ENCODE results near the gene ZNF565.
"Not testable (repeated sequence)": the region's sequence is repeated elsewhere in the genome, so short reads cannot be mapped to it uniquely, and the experiment has no call there.

Gene ZNF565

DNA sequence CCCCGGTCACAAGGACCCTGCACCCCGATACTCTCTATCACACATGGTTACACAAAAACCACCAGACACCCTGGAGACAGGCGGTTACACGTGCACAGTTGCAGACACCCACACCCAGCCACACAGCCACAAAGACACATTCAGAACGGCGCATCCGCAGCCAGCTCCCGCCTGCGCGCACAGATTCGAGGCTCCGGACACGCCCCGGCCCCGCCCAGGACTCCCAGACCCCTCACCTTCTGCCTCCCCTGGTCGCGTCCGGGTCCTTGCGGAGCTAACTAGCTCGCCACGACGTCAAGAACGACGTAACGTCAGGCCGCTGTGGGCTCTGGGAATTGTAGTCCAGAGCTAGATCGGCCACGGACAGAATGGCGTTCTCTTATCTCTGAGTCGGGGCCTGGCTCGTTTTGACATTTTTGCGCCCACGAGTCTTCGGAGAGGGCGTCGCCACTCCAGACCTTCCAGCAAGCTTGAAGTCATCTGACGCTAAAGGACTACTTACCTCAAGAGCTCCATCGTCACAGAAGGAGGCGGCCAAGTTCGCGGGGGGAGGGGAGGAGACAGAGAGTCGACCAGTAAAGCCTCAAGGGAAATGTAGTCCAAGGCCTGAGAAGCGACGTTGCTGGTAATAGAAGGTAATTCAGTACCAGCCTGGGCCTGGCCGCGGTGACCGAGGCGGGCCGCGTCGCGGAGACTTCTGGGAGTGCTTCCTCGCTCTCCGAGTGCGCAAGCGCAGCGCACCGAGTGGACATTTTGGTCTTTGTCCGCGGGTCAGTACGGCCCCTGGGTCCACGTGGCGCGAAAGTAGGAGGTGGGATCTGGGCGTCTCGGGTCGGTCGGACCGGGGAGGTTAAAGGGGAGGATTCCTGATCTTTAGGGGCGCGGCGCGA, at the start of gene ZNF565, which contains the start of gene ZNF146:
Gene ZNF565, minus strand, starts transcription at position 280 of the 890 bp plus-strand sequence. CDS start 12,680 bp downstream, outside the sequence.
Gene ZNF146, plus strand, starts transcription at position 721 of the 890 bp plus-strand sequence. CDS start 21,335 bp downstream, outside the sequence.
- peak; percentile 97 for DNase-seq

DNA sequence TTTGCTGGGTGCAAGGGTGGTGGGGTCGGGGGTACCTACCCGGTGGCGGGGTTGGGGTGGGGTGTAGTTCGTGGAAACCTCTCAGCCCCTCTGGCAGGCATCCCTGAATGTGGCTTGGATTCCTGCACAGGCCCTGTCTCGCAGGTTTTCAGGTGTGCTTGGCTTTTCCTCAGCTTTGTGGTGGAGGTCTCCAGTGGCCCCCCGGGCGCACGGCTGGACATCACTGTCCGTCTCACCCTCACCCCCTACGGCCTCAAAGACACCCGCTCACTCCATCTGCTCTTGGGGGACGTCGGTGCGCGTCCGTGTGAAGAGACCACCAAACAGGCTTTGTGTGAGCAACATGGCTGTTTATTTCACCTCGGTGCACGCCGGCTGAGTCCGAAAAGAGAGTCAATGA, 44.7 kb upstream of the ZNF565 start:
- DNase-seq: no peak

DNA sequence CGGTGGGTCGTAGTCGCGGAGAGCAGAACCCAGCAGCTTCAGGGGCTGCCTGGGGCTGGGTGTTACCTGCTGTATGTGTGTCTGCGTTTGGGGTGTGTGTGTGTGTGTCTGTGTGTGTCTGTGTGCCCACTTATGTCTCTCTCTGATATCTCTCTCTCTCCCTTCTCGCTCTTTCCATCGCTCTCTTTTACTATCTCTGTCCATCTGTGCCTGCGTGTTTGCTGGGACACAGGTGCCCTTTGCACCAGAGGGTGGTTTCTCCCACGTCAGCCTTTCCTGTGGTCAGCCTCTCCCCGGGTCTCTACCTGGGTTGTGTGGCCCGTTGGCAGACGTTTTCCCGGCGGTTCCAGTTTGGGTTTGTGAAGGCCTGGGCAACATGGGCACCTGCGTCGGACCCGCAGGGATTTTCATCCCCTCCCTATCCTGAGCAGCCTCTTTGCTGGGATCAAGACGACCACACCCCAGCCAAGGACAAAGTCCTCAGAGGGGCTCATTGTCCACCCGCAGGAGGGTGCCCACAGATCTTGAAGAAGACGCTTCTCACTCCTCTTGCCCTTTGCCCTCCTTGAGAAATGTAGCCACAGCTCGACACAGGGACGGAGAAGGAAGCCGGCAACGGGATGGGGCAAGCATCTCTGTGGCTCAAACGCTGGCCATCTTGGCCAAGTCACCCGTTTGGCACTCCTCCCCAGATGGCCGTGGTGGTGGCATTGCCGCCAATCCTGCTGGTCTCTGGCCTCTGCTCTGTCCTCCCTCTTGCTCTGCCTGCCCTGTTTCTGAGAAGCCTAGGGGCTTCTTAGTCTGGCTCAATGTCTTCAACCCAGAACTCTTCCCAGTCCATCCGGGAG, 43.8 kb upstream of the ZNF565 start:
- no peak for DNase-seq

DNA sequence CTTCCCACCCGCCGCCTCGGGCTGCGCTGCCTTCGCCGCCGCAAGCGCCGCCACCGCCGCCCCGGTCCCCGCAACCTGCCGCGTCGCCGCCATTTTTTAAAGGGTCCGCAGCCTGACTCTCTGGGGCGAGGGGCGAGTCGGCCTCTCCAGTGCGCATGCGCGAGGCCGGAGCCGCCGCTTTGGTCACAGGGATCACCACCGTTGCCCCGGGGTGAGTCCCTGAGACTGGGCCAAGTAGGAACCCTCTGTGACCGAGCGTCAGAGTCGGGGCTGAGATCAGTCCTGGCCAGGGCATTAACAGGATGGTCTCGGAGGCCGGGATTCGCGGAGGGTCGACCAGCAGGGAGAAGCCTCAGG, 43.0 kb upstream of the ZNF565 start:
- DNase-seq: peak; percentile 33

DNA sequence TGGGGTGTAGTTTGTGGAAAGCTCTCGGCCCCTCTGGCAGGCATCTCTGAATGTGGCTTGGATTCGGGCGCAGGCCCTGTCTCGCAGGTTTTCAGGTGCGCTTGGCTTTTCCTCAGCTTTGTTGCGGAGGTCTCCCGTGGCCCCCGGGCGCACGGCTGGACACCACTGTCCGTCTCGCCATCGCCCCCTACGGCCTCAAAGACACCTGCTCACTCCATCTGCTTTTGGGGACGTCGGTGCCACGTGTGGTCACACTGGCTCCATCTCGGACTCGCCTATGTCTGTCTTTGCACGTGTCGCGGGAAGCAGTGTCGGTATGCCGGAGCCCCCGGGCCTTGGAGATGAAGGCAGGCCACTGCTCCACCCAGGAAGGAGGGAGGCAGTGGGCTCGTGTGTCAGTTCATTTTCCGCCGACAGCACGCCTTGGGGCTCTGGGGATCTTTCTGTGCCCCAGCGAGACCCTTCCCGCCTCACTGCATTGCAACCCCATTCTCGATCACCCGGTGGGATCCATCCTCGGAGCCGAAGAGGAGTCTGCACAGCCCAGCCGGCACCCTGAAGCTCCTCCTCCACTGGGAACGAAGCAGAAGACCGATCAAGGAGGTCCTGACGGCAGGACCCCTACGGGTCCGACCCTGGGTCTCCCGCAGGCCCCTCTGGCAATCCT, 42.5 kb upstream of the ZNF565 start:
- no peak for DNase-seq

DNA sequence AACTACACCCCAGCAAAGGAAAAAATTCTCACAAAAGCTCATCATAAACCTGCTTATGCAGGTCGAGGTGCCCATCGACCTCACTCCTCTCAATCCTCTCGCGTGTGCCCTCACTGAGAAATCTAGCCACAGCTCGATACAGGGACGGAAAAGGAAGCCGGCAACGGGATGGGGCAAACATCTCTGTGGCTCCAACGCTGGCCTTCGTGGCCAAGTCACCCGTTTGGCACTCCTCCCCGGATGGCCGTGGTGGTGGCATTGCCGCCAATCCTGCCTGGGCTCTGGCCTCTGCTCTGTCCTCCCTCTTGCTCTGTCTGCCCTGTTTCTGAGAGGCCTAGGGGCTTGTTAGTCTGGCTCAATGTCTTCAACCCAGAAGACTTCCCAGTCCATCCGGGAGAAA, 41.6 kb upstream of the ZNF565 start:
- DNase-seq: no peak

DNA sequence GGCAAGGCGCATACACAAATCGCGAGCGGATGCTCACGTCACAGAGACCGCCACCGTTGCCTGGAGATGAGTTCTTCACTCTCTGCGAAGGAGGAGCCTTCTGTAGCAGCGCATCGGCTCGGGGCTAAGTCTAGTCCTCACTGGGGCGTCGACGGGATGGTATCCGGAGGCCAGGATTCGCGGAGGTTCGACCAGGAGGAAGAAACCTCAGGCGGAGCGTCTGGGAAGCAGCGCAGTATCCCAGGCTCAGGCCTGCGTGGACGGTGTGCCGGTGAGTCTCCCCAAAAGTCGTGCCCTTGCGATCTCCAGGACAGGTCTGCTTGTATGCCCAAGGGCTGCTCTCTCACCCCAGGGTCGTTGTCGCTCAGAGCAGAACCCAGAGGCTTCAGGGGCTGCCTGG, 40.9 kb upstream of the ZNF565 start:
- no peak for DNase-seq

DNA sequence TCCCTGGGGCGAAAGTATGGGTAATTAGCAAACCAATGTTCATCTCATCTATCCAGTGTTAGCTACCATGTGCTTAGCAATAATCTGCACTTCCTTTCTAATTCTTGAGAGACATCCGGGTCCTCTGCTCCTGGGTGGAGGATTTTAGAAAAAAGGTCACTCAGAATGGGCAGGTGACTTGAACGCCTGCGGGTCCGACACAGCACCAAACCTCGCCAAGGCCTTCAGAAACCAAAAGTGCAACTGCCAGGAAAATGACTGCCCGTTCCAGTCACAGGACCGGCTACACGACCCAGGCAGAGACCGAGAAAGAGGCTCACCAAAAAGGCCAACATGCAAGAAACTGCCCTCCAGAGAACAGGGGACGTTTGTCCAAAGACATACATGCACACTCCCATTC, 40.4 kb upstream of the ZNF565 start:
- DNase-seq: no peak

DNA sequence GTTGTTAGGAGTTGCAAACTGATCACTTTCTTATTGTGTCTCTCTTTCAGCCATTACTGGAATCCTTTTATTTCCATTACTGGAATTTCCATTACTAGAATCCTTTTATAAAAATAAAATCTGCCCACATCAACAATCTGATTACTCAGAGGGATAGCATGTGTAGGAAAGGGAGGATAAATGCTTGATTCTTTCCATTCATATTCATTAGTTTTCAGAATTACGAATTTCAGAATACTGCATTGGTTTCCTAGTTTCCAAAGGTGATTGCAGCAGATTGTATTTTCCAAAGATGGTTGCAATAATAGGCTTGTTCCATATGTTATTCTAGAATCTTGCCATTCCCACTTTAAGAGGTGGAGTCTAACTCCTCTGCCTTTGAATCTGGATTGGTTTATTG, 37.6 kb upstream of the ZNF565 start:
- DNase-seq: no peak

DNA sequence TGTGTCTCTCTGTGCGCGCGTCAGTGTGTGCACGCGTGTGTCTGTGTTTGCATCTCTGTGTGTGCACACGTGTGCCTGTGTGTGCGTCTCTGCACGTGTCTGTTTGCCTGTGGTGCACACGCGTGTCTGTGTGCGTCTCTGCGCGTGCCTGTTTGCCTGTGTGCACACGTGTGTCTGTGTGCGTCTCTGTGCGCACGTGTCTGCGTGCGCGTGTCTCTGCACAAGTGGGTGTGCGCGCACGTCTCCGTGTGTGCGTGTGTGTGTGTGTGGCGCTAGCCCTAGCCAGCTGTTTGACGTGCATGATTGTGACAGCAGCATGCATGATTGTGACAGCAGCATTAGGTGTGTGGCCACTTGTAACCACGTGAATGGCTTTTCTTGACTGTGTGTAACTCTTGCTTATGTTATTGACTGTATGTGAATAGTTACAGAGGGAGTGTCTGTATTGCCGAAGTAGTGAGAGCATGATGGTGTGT, 31.6 kb upstream of the ZNF565 start:
- DNase-seq: no peak

DNA sequence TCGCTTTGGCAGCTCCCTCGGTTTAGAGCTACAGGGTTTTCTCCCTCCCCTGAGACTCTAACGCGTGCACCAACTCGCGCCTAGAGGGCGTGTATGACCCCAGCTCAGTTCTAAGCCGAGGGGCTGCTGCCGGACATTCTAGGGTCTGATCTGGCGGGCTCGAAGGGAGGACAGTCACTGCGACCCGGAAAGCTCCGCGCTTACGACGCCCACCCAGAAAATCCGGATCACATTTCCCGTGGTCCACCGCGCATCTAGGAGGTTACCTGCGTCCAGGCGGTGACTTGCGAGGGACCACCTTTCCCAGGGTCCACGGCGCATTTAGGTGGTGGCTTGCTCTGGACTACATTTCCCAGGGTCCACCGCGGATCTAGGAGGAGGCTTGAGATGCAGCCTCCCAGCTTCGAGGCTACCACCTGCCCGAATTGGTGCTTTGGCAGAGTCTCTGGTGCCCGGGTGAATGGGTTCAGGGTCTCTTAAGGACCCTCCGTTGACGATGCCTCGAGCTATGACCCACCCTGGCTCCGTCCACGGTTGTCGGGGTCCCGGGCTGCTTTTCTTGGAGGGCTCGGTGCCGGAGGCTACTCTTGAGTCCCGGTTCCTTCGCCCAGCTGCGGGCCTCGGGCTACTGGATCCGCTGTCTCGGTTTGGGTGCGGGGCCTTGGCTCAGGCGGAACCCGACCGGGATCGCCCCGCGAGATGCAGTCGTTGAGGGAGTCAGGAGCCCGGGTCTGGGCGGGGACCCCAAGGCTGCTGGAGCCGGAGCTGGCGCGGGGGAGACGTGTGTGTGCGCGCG, 30.9 kb upstream of the ZNF565 start:
- DNase-seq: peak; percentile 40

DNA sequence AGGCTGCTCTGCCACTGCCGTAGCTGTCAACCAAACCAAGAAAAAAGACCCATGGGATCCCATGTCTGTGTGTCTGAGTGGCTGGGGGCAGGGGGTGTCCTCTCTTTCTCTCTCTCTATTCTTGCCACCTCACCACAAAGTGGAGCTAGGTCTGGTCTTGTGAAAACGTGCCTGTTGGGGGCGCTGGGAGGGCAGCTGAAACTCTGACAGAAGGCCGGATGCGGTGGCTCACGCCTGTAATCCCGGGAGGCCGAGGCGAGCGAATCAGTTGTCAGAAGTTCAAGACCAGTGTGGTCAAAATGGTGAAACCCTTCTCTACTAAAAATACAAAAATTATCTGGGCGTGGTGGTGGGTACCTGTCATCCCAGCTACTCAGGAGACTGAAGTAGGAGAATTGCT, 29.6 kb upstream of the ZNF565 start:
- no peak for DNase-seq

DNA sequence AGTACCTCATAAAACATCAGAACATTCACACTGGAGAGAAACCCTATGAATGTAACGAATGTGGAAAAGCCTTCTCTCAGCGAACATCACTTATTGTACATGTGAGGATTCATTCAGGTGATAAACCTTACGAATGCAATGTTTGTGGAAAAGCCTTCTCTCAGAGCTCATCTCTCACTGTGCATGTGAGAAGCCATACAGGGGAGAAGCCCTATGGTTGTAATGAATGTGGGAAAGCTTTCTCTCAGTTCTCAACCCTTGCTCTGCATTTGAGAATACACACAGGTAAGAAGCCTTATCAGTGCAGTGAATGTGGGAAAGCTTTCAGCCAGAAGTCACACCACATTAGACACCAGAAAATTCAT, 22.5 kb upstream of the ZNF565 start:
- no peak for DNase-seq

DNA sequence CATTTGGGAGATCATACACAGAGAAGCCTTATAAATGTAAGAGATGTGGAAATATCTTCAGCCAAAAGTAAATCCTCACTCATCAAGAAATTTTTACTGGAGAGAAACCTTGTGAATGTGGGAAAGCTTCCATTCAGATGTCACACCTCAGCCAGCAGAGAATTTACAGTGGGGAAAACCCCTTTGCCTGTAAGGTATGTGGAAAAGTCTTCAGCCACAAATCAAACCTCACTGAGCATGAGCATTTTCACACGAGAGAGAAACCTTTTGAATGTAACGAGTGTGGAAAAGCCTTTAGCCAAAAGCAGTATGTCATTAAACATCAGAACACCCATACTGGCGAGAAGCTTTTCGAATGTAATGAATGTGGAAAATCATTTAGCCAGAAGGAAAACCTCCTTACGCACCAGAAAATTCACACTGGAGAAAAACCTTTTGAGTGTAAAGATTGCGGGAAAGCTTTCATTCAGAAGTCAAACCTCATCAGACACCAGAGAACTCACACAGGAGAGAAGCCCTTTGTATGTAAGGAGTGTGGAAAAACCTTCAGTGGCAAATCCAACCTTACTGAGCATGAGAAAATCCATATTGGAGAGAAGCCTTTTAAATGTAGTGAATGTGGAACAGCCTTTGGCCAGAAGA, 22.0 kb upstream of the ZNF565 start:
- no peak for DNase-seq

DNA sequence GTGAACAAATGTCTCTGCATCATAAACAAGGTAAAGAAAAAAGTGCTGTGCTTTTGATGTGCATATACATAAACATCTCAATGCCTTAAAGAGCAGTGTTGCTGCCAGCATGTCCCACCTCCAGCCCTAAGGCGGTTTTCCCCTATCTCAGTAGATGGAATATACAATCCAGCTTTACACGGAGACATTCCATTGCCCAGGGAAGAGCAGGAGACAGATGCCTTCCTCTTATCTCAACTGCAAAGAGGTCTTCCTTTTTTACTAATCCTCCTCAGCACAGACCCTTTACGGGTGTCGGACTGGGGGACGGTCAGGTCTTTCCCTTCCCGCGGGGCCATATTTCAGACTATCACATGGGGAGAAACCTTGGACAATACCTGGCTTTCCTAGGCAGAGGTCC, 19.2 kb upstream of the ZNF565 start:
- not testable (repeated sequence) for DNase-seq

DNA sequence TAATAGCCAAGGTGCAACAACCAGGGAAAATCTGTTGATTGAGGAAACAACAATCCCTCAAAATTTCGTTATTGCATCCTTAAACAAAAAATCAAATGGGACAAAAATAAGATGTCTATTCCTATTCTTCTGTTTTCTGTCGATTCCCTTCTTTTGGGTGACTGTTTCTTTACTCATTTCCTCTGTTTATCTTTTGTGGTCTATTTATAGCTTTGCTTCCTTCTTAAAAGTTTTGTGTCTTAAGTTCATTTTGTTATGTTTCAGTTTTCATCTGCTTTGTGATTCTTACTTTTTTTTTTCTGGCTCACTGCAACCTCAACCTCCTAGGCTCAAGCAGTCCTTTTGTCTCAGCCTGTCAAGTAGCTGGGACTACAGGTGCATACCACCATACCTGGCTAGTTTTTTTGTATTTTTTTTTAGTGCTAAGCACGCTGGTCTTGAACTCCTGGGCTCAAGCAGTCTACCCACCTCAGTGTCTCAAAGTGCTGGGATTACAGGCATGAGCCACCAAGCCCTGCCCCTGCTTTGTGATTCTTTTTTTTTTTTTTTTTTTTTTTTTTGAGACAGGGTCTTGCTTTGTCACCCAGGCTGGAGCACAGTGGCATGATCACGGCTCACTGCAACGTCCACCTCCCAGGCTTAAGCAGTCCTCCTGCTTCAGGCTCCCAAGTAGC, 10.9 kb upstream of the ZNF565 start:
- no peak for DNase-seq

DNA sequence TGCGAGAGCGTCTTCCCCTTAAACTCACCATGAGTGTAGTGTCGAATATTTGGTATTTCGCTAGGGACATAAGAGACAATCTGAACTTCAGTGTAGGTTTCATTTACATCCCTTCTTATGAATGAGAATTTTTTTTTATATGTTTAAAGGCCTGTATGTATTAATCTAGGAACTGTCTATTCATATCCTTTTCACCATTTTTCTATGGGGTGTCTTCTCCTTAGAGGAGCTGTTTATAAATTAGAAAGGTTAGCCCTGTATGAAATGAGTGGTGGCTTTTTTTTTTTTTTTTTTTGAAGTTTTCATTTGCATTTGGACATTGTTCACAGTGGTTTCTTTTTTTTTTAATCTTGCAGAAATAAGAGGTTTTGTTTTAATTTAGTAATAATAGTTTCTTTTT, 8.0 kb upstream of the ZNF565 start:
- no peak for DNase-seq

DNA sequence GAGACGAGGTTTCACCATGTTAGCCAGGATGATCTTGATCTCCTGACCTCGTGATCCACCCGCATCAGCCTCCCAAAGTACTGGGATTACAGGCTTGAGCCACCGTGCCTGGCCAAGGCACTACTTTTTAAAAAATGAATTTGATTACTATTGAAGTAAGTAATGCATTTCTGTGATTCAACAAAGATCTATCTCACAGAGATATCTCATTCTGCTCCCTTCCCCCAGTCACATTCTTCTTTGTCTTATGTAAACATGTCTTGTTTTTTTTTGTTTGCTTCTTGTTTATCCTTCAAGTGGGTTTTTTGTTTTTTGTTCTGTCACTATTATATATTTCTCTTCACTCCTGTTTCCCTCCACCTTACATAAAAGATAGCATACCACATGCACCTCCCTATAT, 7.0 kb upstream of the ZNF565 start:
- DNase-seq: no peak

DNA sequence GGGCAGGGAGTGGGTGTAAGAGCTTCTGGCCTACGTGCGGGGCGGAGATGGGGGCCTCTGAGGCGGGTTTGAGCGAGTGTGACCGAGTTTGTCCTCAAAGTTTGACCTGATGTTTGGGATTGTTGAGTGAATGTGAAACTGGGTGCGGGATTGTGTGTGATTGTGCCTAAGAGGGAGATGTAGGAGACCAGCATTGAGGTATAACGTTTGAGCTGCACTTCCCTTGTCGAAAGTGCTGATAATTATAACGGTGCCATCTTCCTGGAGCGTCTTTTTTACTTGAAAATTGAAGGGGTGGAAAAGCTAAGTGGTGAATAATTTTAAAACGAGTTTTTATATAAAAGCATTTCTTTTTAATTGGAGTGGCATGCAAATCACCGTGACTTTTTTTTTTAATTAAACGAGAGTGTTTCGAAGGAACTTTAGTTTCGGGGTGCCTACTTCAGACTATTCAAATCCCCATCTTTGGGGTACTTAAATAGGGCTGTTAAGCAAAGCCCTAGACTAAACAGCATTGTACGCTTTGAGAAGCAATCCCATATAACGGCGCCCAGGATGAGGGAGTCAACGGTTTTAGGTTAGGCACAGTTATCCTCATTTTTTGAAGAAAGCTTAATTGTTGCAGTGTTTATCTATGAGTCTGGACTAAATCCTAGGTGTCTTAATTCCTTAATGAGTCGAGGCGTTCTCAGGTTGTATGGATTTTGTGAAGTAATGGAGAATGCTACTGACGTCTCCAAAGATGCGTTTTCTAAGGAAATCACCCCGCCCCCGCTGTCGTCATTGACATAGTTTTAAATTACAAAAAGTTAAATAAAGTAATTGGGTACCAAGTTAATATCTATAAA, 1.0 kb upstream of the ZNF565 start:
- no peak for DNase-seq

DNA sequence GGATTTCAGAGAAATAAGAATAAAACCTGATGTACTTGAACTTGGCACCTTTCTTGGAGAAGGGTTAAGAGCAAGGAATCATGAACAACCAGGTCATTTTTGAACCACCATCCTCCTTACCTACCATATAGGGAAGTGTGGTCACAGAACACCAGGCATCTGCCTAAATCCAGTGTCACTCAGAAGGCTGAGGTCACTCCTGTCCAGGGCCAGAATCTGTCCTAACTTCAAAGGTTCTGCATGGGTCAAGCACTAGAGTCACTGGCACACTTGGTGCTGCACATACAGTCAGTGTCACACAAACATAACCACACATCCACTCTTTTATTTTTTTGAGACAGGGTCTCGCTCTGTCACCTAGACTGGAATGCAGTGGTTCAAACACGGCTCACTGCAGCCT, 1.6 kb downstream of the ZNF565 start:
- DNase-seq: no peak

All from NCI-H2171 (cell line).